Hematopoietic multipotent progenitor cell treated with erythropoietin and hydrocortisone succinate and interleukin-3 and kit ligand, for 6 days (in vitro differentiated cells): ENCODE results near the gene PAQR7.

Source experiments
- DNase-seq: peaks from one replicate; pipeline ENCODE4 v3.0.0-alpha.2; 2015

PAQR7 gene

DNA sequence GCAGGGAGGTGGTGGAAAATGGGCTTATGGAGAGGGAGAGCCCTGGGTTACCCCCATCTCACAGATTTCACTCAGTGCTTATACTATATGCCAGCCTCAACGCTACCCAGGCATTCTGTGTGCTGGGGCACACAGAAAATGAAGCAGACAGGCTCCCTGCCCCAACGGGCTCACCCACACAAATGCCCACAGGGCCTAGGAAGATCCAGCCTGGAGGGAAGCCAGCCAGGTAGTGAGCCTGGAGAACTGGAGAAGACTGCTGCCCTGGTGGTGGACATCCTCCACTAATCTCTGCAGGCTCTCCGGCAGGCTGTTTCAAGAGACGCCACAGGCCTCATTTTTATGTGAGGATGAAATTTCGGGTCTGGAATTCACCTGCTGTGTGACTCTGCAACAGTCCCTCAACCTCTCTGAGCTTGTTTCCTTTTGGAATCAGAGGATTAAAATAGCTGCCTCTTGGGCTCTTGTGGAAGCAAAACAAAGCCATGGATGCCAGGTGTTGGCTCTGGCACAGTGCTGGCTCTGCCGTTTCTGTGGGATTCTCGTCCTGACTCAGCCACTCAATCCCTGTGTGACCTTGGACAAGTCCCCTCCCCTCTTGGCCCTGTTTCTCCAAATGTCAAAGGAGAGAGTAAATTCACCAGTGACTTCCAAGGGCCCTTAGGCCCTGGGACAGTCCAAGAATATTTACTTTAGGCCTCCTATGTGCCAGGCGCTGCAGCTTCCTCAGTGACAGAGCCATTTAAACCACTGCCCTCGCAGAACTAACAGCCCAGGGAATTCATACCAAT is 3.6 kb downstream of the PAQR7 start:
- no peak for DNase-seq

DNA sequence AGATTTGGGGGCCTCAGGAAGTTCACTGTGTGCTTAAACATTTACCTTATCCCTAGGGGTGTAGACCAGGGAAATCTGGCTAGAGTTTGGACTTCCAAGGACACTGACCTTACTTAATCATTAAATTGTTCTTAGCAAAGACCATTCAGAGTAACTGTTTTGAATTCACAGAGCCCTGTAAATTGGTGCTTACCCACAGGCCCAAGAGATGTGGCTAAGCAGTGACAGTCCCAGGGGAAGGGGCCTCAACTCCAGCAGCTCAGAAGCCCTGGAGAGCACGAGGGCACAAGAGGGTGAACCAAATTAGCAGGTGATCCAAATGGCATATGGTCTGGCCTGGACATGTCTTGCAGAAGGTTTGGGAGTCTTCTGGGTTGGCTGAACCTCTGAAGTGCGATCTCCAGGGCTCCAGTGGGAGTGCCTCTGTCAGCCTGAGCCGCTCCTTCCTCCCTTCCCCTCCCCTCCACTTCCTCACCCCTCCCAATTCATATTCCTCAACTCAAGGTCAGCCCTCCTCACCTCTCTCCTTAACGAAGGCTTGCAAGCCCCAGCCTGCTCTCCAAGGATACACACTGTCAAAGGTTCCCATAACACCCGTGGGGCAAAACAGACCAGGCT is 4.3 kb downstream of the PAQR7 start:
- DNase-seq = no peak

DNA sequence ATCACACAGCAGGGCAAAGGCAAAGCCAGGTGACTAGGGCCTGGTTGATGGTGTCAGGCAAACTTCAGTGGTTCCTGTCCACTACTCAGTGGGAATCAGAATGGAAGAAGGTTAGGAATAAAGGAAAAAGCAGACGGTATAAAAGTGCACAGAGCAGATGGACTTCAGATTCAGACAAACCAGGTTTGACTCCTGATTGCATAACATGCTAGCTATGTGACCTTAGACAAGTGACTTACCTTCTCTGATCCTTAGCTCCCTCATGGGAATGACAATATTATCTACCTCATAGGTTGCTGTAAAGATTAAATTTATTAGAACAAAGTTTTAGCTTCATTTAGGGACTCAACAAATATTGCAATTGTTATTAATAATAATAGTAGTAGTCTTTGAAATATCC is 4.9 kb downstream of the PAQR7 start:
- no peak for DNase-seq

DNA sequence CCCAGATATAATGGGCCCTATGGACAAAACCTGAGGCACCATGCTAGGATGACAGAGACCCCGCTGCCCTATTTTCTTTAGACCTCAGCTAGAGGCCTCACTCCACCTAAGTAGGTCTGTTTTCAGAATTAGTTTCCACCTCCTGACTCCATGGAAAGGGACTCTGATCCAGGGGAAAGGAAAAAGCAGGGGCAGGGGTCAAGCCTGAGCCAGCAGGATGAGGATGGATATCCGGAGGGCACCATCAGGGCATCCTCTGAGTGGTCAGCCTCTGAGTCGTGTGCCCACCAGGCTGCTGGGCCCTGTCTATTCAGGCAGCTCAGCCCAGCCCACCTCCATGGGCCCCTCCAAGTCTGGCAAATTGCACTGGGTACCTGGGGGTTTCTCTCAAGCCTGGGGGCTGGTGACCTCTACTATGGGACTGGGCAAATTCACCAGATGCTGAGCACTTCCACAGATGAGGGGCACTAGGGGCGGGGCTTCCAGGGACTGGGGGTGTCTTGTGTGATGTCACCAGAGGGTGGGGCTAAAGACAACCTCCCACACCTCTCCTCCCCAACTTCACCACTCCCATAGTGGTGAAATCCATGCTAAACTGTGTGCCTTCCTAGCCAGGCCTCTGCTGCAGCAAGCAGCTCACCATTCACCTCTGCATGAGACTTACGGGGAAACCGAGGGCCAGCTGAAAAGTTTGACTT is 5.5 kb downstream of the PAQR7 start:
- peak; percentile 43 for DNase-seq

DNA sequence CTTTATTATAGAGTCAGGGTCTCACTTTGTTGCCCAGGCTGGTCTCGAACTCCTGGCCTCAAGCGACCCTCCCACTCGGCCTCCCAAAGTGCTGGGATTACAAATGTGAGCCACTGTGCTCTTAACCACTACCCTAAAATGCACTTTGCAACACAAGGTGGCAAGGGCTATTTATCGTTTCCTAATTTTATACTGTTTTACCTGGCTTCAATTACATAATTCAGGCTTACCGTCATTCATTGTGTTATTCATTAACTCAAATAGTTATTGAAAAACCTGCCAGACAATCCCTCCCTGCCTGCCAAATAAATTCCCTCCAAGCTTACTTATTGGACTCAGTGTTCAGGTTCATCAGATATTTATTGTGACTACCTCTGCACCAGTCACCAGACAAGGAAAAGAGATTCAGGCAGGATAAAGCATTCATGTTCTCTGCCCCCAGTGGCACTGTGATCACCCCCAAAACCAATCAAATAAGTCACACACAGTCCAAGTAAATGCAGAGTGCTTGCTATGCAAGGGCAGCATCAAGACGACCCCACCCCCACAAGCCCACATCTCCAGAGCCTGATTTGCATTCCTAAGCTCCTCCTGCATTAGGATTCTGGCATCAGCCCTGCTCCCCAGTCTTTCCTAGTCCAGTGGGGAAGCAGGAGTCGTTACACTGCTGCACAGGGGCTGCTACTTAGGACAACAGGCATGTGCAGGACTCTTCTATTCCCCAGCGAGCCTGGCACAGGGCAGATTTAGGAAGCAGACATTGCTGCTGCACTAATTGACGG is 8.1 kb downstream of the PAQR7 start:
- DNase-seq = no peak

DNA sequence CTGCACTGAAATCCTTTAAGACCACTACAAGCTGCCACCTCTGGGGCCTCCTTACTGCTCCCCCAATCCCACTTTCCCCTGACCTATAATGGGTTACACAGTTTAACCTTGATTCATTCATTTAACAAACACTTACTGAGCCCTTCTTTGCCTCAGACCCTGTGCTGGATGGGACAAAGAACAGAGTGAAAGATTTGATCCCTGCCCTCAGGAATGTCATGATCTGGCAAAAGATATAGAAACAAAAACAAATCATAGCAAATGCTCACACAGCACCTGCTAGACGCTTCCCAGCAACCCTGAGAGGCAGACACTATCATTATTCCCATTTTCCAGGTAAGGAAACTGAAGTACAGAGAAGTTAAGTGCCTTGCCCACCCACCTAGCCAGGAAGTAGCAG is 9.2 kb downstream of the PAQR7 start:
- DNase-seq = no peak

DNA sequence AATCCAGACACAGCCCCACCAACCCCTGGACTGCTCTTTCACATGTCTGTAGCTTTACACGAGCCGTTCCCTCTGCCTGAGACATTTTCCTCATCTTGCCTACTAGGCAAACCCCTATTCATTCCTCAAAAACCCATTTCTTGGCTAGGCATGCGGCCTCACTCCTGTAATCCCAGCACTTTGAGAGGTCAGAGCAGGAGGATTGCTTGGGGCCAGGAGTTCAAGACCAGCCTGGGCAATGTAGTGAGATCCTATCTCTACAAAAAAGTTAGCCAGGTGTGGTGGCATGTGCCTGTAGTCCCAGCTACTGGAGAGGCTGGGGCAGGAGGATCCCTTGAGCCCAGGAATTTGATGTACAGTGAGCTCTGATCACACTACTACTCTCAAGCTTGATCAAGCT is 11.1 kb downstream of the PAQR7 start:
- DNase-seq = no peak

DNA sequence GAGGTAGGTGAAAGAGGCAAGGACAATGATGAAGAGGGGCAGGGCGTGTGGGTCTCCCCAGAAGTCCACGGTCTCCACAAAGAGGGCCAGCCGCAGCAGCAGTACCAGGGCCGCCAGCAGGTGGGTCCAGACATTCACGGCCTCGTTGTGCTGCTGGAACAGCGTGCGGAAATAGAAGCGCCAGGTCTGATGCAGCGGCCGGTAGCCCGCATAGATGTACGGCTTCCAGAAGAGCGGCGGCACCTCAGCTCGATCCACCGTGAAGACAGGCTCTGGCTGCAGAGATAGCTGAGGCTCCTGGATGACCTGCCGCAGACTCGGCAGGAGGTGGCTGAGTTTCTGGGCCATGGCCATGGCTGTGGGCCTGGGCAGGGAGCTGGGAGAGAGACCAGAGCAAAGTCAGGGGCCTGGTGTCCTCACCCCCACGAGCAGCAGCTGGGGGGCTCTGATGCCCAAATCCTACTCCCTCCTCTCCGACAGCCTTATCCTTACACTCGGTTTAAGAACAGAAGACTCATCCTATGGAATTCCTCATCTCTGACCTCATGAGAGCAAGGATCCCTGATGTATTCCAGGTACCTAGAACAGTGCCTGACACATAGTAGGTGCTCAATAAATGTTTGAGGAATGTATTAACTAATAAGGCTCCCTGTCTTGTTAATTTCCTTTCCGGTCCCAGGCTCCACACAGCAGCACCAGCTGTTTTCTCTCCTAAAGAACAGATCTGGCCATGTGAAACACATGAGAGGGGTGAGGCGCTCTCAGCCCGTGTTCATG is 11.8 kb downstream of the PAQR7 start:
- DNase-seq = no peak

DNA sequence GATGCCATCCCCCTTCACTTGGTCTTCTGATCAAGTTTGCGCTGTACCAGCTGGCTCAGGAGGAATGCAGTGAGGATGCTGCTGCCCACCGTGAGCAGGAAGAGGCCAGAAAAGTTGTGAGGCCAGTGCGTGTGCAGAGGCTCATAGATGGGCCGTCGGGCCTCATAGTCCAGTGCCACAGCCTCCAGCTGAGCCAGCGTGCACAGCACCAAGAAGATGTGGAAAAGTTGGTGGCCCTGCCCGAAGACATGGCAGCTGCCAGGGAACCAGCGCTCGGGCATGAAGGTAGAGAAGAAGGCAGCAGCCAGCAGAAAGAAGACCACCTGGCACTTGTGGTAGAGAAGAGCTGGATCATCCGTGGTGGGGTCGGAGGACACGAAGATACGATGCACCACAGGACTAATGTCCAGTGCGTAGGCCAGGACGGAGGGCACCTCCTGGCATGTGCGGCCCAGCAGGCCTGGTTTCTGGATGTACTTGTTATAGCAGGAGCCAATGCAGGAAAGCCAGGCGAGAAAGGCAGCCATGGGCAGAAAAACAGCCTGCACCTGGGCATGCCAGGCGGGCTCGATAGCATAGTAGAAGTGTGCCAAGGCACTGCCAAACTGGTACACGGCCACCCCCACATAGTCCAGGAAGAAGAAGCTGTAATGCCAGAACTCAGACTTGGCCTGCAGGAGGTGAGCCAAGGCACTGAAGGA is 12.6 kb downstream of the PAQR7 start:
- DNase-seq = no peak

DNA sequence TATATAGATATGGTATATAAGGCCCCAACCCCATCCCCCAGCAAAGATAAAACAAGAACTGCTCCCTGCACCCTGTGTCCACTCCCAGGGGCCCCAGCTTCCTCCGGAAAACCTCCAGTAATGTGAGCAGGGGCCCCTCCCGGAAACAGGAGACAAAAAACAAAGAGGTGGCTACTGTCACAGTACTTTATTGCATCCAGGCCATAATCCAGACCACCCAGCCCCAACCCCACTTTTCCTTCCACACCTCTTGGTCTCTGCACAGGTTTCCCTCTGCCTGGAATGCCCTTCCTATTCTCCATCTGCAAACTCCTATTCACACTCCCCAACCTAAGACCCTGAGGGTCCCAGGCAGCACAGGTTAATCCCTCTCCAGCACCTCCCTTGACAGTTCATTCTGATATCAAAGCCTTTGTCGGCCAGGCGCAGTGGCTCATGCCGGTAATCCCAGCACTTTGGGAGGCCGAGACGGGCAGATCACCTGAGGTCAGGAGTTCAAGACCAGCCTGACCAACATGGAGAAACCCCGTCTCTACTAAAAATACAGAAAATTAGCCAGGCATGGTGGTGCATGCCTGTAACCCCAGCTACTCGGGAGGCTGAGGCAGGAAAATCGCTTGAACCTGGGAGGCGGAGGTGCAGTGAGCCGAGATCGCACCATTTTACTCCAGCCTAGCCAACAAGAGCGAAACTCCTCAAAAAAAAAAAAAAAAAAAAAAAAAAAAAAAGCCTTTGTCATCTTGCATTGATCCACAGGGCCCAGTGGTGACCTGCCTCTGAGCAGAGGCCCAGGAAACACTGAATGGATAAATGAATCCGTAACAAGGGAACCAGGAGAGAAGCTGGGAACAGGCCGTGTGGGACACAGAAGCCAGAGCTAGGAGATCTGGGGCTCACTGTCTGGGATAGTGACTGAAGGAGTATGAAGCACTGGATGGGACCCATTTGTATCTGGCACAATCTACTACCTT is 13.9 kb downstream of the PAQR7 start:
- DNase-seq = peak; percentile 88

DNA sequence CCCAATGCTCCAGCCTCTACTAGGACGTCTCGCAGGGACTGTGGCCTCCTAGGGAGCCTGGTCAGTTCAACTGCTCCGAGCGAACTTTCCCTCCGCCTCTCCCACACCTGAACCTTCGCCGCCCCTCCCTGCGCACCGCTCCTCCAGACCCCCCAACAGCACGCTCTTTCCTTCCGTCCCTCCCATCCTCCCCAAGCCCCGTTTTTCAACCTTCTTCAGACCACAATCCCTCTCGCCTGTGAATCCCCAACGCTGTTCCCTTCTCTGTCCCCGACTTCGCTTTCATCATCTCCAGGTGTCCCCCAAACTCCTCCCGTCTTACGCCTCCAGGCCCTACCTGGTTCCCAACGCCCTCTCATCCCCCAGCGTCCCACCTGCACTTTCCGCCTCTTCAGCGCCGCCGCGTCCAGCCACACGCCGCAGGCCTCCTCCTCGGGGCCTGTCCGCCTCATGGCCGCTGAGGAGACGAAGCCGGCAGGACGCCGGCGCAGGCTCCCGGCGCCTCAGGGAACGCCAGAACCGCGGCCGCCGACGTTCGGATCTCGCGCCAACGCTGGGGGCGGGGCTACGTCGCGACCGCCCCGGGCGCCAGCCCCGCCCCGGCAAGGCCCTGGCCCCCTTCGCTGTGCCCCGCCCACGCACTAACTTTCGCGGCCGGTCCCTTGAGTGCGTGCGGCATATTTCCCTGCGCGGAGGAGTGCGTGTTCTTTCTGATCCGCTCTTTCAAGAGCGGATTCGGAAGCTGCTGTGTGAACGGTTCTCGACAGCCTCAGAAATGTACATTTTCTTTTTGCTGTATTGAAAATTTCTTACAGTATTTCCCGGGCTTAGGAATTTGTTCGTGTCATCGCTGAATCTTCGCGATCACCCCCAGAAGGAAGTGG is 16.4 kb downstream of the PAQR7 start, which contains the start of gene AUNIP:
Gene AUNIP, minus strand, starts transcription at position 552 of the 884 bp plus-strand sequence. Its CDS starts 100 bp downstream, at position 452.
- DNase-seq = peak; percentile 96

DNA sequence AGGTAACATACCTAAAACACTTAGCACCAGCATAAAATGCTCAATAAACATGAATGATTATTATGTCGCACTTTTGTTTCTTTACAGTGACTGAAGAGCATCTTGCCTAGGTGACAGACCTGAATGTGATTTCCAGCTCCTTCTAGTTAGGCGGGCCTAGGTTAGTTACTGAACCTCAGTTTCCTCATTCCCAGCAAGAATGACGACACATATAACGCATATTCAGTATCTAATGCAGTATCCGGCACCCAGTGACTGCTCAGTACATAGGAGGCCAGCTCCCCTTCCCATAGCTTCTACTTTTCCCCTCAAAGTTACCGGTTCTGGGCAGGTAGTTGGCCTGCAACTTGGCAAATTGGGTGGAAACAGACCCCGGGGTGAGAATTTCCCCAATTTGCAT is 17.0 kb downstream of the PAQR7 start:
- peak; percentile 40 for DNase-seq

DNA sequence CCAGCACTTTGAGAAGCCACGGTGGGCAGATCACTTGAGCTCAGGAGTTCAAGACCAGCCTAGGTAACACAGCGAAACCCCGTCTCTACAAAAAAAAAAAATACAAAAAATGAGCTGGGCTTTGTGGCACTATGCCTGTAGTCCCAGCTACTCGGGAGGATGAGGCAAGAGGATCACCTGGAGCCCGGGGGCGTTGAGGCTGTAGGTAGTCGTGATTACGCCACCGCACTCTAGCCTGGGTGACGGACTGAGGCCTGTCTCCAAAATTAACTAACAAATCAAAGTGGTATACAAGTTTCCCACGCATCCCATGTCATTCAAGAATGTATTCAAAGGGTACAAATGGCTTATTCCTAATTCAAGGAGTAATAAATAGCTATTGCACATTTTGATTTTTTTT is 18.7 kb downstream of the PAQR7 start:
- no peak for DNase-seq

DNA sequence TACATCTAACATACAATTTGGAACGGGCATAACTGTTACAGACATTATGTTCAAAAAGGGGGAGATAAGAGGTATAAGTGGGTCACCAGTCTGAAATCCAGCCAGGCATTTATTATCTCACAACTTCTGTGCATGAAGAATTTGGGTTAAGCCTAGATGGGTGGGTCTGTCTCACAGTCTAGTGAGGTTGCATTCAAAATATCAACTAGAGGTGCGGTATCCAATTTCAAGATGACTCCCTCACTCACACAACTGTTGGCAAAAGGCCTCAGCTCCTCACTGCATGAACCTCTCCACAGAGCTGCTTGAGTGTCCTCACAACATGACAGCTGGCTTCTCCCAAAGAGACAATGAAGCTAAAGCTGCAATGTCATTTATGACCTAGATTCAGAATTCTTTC is 21.0 kb downstream of the PAQR7 start:
- peak; percentile 87 for DNase-seq

DNA sequence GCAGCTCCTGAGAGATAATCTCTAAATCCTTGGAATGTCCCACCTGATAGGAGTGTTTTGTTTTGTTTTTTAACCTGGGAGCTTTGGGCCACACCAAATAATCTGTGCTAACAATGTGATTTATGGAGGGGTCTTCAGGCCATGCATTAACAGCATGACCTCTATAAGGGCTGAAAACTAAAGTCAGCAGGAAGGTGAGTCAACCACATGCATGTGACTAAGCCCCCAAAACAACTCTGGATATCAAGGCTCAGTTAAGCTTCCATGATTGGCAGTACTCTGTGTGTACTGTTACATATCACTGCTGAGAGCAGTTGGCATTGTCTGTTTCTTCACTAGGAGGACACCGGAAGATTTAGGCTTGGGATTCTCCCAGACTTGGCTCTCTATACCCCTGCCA is 27.0 kb downstream of the PAQR7 start:
- DNase-seq = no peak

DNA sequence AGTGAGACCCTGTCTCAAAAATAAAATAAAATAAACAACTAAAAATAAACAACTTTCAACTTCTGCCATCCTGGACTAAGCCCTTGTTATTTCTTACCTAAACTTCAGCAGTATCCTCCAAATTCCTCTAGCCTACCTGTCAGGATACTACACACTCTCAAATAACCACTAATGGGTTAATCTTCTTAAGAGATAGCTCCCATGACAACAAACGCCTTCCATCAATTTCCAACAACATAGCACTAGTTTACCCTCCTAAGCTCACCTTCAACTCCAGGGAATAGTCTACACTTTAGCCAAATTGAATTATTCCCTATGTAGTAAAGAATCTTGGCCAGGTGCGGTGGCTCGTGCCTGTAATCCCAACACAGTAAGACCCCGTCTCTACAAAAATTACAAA is 27.6 kb downstream of the PAQR7 start:
- no peak for DNase-seq

DNA sequence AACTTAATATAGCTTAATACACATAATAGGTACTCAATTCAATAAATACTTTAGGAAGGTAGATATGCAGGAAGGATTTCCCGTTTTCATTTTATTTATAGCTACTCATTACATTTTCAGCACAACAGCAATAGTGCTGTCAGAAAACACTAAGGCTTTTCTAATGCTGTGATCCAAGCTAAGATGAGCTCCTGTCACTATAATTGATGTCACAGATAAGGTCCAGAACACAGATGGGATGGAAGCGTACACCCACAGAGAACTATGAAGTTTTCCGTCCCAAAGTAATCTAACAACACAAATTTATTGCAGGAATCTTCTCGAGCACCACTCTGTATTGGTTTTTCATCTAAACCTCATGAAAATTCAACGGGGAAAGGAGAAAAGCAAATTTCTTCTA is 29.8 kb downstream of the PAQR7 start:
- DNase-seq = no peak

DNA sequence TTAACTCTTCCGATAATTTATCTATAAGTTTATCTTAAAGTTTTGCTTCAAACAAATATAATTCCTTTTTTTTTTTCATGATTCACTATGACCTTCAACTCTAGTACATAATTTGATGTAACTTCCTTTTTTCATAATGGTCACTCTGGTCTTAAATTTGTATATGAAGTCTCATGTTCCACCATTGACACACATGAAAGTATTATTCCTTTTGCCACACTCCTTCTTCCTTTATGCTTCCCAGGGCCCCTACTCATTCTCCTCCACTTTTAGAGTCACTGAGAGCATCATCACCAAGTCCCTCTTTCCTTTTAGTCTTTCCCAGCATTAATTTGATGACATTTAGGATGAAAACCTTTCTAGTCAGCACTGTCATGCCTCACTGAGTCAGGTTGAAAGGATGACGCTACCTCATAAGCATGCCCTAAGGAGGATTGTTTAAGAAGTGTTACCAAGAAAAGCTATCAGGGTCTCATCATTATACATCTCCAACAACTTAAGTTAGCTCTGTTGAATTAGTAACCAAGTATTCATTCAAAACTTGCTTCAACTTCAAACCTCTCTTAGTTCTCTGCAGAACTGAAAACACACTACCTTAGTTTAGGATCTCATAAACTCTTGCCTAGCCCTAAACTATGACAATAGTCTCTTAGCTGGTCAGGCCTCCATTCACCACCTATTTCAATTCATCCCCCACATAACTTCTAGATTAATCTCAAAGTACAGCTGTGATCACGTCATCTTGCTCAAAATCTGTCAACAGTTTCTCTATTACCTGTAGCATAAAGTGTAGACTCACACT is 30.8 kb downstream of the PAQR7 start:
- no peak for DNase-seq

DNA sequence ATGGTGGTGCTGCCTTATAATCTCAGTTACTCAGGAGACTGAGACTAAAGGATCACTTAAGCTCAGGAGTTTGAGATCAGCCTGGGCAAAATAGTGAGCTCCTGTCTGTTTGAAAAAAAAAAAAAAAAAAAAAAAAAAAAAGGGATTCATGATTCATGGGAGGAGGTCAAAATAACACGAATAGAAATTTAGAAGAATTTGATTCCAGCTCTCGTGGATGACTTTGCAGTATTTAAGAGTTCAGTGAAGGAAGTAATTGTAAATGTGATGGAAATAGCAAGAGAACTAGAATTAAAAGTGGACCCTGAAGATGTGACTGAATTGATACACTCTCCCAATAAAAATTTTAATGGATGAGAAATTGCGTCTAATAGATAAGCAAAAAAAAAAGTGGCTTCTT is 32.0 kb downstream of the PAQR7 start:
- DNase-seq = no peak
